ENCODE measurements around the gene IKZF4. TPM values are rescaled to one million over a fixed set of nuclear protein-coding genes. Genes with fewer than 3 reads are reported as not detected.

Gene IKZF4
- total and polyA plus RNA-seq, 7 donors = 1.6 to 8.2 (median 5.9) TPM

DNA sequence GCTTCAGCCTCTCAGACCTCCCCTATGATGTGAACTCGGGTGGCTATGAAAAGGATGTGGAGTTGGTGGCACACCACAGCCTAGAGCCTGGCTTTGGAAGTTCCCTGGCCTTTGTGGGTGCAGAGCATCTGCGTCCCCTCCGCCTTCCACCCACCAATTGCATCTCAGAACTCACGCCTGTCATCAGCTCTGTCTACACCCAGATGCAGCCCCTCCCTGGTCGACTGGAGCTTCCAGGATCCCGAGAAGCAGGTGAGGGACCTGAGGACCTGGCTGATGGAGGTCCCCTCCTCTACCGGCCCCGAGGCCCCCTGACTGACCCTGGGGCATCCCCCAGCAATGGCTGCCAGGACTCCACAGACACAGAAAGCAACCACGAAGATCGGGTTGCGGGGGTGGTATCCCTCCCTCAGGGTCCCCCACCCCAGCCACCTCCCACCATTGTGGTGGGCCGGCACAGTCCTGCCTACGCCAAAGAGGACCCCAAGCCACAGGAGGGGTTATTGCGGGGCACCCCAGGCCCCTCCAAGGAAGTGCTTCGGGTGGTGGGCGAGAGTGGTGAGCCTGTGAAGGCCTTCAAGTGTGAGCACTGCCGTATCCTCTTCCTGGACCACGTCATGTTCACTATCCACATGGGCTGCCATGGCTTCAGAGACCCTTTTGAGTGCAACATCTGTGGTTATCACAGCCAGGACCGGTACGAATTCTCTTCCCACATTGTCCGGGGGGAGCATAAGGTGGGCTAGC lies 13.9 kb downstream of the IKZF4 start:
- DNase-seq (no peak), ATAC-seq (no peak)
- WGBS, 3 donors = 85 to 92% (median 86%) methylated on average over 21 of the region's 21 CpGs
- no peak overlapping the region for H3K4me3 ChIP-seq
- H3K27me3 ChIP-seq (ENCODE audit: insufficient read depth in 3 of 3, low read length in 2 of 3) = no peaks in the 10 kb centered on the region
- TF ChIP-seq CTCF (IDR thresholded peaks at IDR 0.05) = no peak
- H3K4me1 ChIP-seq = no peaks in the 10 kb centered on the region
- H3K36me3 ChIP-seq (ENCODE audit: insufficient read depth in 1 of 2, low read depth in 1 of 2) = peaks cover 0 to 70% of the 10 kb centered on the region in 2 donors
- intact Hi-C loops (cut with DNase I) = loop anchor here in 1 of 2 donors (5.0 kb wide), 1 partner anchor 37 kb away; the partner anchor contains the start of gene SUOX
- H3K9me3 ChIP-seq = no peaks in the 10 kb centered on the region
- H3K27ac ChIP-seq = no peak overlapping the region

DNA sequence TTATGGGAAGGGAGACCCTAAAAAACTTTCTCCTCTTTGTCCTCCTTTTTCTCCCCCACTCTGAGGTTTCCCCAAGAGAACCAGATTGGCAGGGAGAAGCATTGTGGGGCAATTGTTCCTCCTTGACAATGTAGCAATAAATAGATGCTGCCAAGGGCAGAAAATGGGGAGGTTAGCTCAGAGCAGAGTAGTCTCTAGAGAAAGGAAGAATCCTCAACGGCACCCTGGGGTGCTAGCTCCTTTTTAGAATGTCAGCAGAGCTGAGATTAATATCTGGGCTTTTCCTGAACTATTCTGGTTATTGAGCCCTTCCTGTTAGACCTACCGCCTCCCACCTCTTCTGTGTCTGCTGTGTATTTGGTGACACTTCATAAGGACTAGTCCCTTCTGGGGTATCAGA lies 16.3 kb downstream of the IKZF4 start:
- Histone ChIP-seq H3K36me3 (ENCODE audit: insufficient read depth in 1 of 2, low read depth in 1 of 2) (peaks cover 0 to 47% of the 10 kb centered on the region in 2 donors), H3K4me1 (peaks cover 6% of the 10 kb centered on the region), H3K9me3 (no peaks in the 10 kb centered on the region), H3K27me3 (ENCODE audit: insufficient read depth in 3 of 3, low read length in 2 of 3) (no peaks in the 10 kb centered on the region), H3K4me3 (no peak overlapping the region), H3K27ac (no peak overlapping the region)
- TF ChIP-seq CTCF (IDR thresholded peaks at IDR 0.05) = no peak
- 75 to 81% (median 75%) methylated on average over 2 of the region's 2 CpGs for WGBS, 3 donors
- no peak for ATAC-seq
- intact Hi-C loops (cut with DNase I) = loop anchor here in 1 of 2 donors (5.0 kb wide), 1 partner anchor 40 kb away; the partner anchor contains the start of gene SUOX
- DNase-seq = no peak

GRCh38 chr12:56038022-56038655 lies 17.3 kb downstream of the IKZF4 start:
- no peak for ATAC-seq
- intact Hi-C loops (cut with DNase I) = loop anchor here in 1 of 2 donors (5.0 kb wide), 1 partner anchor 41 kb away; the partner anchor contains the start of gene SUOX
- WGBS, 3 donors = 38 to 52% (median 46%) methylated on average over 2 of the region's 2 CpGs
- no peak overlapping the region for H3K4me3 ChIP-seq
- DNase-seq = no peak
- peaks cover 2 to 44% of the 10 kb centered on the region in 2 donors for H3K36me3 ChIP-seq (ENCODE audit: insufficient read depth in 1 of 2, low read depth in 1 of 2)
- H3K27ac ChIP-seq = no peak overlapping the region
- TF ChIP-seq CTCF (IDR thresholded peaks at IDR 0.05) = no peak
- H3K9me3 ChIP-seq = no peaks in the 10 kb centered on the region
- H3K27me3 ChIP-seq (ENCODE audit: insufficient read depth in 3 of 3, low read length in 2 of 3) = no peaks in the 10 kb centered on the region
- H3K4me1 ChIP-seq = peaks cover 10% of the 10 kb centered on the region

DNA sequence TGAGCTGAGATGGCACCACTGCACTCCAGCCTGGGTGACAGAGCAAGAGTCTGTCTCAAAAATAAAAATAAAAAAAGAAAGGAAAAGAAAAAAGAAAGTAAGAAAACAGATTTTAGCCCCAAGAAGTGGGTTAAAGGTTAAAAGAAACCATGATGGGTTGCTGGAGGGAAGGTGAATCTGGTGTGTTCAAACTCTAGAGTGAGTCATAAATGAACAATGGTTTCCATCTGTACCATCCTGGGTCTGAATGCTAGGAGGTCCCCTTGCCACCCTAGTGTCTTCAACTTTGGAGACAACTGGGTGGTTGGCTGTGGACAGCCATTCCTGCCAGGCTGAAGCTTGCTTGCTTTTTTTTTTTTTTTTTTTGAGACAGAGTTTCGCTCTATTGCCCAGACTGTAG lies 19.3 kb downstream of the IKZF4 start:
- Histone ChIP-seq H3K4me3 (no peak overlapping the region), H3K27me3 (ENCODE audit: insufficient read depth in 3 of 3, low read length in 2 of 3) (no peaks in the 10 kb centered on the region), H3K4me1 (peaks cover 17% of the 10 kb centered on the region), H3K27ac (no peak overlapping the region), H3K9me3 (no peaks in the 10 kb centered on the region), H3K36me3 (ENCODE audit: insufficient read depth in 1 of 2, low read depth in 1 of 2) (peaks cover 5 to 46% of the 10 kb centered on the region in 2 donors)
- no peak for TF ChIP-seq CTCF (IDR thresholded peaks at IDR 0.05)
- DNase-seq (no peak), ATAC-seq (no peak)
- intact Hi-C loops (cut with DNase I) = loop anchor here in 1 of 2 donors (2.0 kb wide), 1 partner anchor 43 kb away; the partner anchor contains the start of gene SUOX
- 89 to 100% (median 91%) methylated on average over 1 of the region's 1 CpG for WGBS, 3 donors
